IMR-90 (cell line): ENCODE results near the gene RBBP7. TPM values are rescaled to one million over a fixed set of nuclear protein-coding genes. Genes with fewer than 3 reads are reported as not detected.

Experiments
- ATAC-seq: fragments of 200-7000 bp; cut with Tn5 transposase; 2 replicates; pipeline ENCODE4 v1.9.1; 2020; ENCODE audit warnings: low read depth, mild to moderate bottlenecking, moderate library complexity
- BruUV-seq: library from RNA; stranded (reverse); fragments of 400-500 nt; replicated peaks from 2 replicates; lab custom pipeline; 2021; lab: Mats Ljungman, UMichigan
- CTCF ChIA-PET: fragments of 300-600 bp; formaldehyde crosslinking; extraction: SDS; loops from one replicate; lab custom pipeline; 2021; ENCODE audit warnings: antibody characterized with exemption; lab: Yijun Ruan, JAX
- POLR2A ChIA-PET: fragments of 300-600 bp; sonication (Branson Sonifier 250); formaldehyde crosslinking; loops from one replicate; lab custom pipeline; 2022; ENCODE audit warnings: antibody characterized with exemption; ENCODE audit not compliant: unreplicated experiment; lab: Charles Lee
- DNase-seq: peaks from one replicate; pipeline ENCODE4 v3.0.0; 2013
- H2AFZ ChIP-seq: replicated peaks from 2 replicates; pipeline ENCODE3; 2013; ENCODE audit warnings: low read length, mild to moderate bottlenecking; ENCODE audit not compliant: poor library complexity
- H2AK5ac ChIP-seq: 2 replicates; pipeline ENCODE4 v1.6.1; 2013; ENCODE audit warnings: low read depth, low read length, inconsistent platforms
- H2AK9ac ChIP-seq: replicated peaks from 2 replicates; pipeline ENCODE3; 2013; ENCODE audit warnings: mild to moderate bottlenecking, low read depth, low read length, moderate library complexity; ENCODE audit not compliant: poor library complexity
- H2BK120ac ChIP-seq: 2 replicates; pipeline ENCODE4 v1.6.1; 2013; ENCODE audit warnings: low read depth, low read length, inconsistent platforms
- H2BK15ac ChIP-seq: 3 replicates; pipeline ENCODE4 v1.6.1; 2013; ENCODE audit warnings: low read depth, low read length, inconsistent platforms
- H2BK20ac ChIP-seq: 2 replicates; pipeline ENCODE4 v1.6.1; 2013; ENCODE audit warnings: low read depth, mild to moderate bottlenecking, inconsistent platforms, low read length, moderate library complexity
- H2BK5ac ChIP-seq: 2 replicates; pipeline ENCODE4 v1.6.1; 2013; ENCODE audit warnings: mild to moderate bottlenecking, low read depth, low read length, inconsistent platforms; ENCODE audit not compliant: poor library complexity, severe bottlenecking
- H3K14ac ChIP-seq: replicated peaks from 2 replicates; pipeline ENCODE4 v1.6.1; 2013; ENCODE audit warnings: low read depth, low read length, inconsistent platforms
- H3K18ac ChIP-seq: 2 replicates; pipeline ENCODE4 v1.6.1; 2013; ENCODE audit warnings: low read depth, low read length, control low read depth
- H3K23ac ChIP-seq: 2 replicates; pipeline ENCODE4 v1.6.1; 2013; ENCODE audit warnings: low read depth, low read length, inconsistent platforms
- H3K27ac ChIP-seq: 2 replicates; pipeline ENCODE4 v1.5.1; 2013; ENCODE audit warnings: mild to moderate bottlenecking, control low read depth, low read length; ENCODE audit not compliant: insufficient read depth
- H3K27me3 ChIP-seq: 2 replicates; pipeline ENCODE4 v1.6.1; 2013; ENCODE audit warnings: low read length; ENCODE audit not compliant: control insufficient read depth, insufficient read depth
- H3K36me3 ChIP-seq: 2 replicates; pipeline ENCODE4 v1.6.1; 2013; ENCODE audit warnings: low read length, mixed read lengths; ENCODE audit not compliant: control insufficient read depth, insufficient read depth
- H3K4ac ChIP-seq: 2 replicates; pipeline ENCODE4 v1.6.1; 2013; ENCODE audit warnings: low read depth, low read length, inconsistent platforms
- H3K4me1 ChIP-seq: 2 replicates; pipeline ENCODE4 v1.6.1; 2013; ENCODE audit warnings: low read length, mixed read lengths; ENCODE audit not compliant: control insufficient read depth, insufficient read depth
- H3K4me2 ChIP-seq: 2 replicates; pipeline ENCODE4 v1.6.1; 2013; ENCODE audit warnings: low read depth, mild to moderate bottlenecking, control low read depth, low read length, moderate library complexity
- H3K4me3 ChIP-seq: 2 replicates; pipeline ENCODE4 v1.5.1; 2013; ENCODE audit warnings: low read depth, mild to moderate bottlenecking, control low read depth, low read length, moderate library complexity; ENCODE audit not compliant: insufficient read depth
- H3K56ac ChIP-seq: 2 replicates; pipeline ENCODE4 v1.6.1; 2013; ENCODE audit warnings: low read length, inconsistent platforms; ENCODE audit not compliant: insufficient read depth; ENCODE audit errors: extremely low read depth
- H3K79me1 ChIP-seq, 2 experiments: 2 replicates each; pipeline ENCODE4 v1.6.1; 2013; ENCODE audit warnings: low read length in 2 of 2, inconsistent platforms in 1 of 2, low read depth in 1 of 2
- H3K9ac ChIP-seq: 2 replicates; pipeline ENCODE4 v1.6.1; 2013; ENCODE audit warnings: low read depth, low read length, control low read depth
- H3K9me1 ChIP-seq: 2 replicates; pipeline ENCODE4 v1.6.1; 2013; ENCODE audit warnings: low read length, inconsistent platforms; ENCODE audit not compliant: insufficient read depth
- H3K9me3 ChIP-seq: 2 replicates; pipeline ENCODE4 v1.6.1; 2013; ENCODE audit warnings: low read length; ENCODE audit not compliant: control insufficient read depth, insufficient read depth
- H4K20me1 ChIP-seq: 2 replicates; pipeline ENCODE4 v1.6.1; 2013; ENCODE audit warnings: low read length, inconsistent platforms; ENCODE audit not compliant: insufficient read depth
- H4K5ac ChIP-seq: 2 replicates; pipeline ENCODE4 v1.6.1; 2013; ENCODE audit warnings: mild to moderate bottlenecking, low read depth, low read length, control low read depth
- H4K8ac ChIP-seq, 2 experiments: 2 replicates each; pipeline ENCODE4 v1.6.1; 2013; ENCODE audit warnings: low read depth in 2 of 2, low read length in 2 of 2, control low read depth in 1 of 2, inconsistent platforms in 1 of 2
- H4K91ac ChIP-seq: 2 replicates; pipeline ENCODE4 v1.6.1; 2013; ENCODE audit warnings: low read depth, low read length, inconsistent platforms; ENCODE audit not compliant: insufficient read depth
- MAFK ChIP-seq: IDR thresholded peaks from 2 replicates; pipeline ENCODE4 v1.6.1; 2012; ENCODE audit warnings: low read depth, low read length, improper control_type of control experiment
- MAZ ChIP-seq: IDR thresholded peaks from 2 replicates; pipeline ENCODE4 v1.6.1; 2012; ENCODE audit warnings: low read depth, mild to moderate bottlenecking, low read length, improper control_type of control experiment, moderate library complexity, borderline replicate concordance
- POLR2A ChIP-seq: IDR thresholded peaks from 2 replicates; pipeline ENCODE4 v1.6.1; 2012; ENCODE audit warnings: mild to moderate bottlenecking, low read depth, low read length
- WGBS, 2 experiments: methylation state at CpG; one replicate each; pipeline versions ENCODE4 v1.1.5 to v1.1.7; 2013; ENCODE audit warnings: missing lambda C conversion rate in 2 of 2; ENCODE audit not compliant: insufficient read length in 1 of 2; ENCODE audit errors: extremely low coverage in 2 of 2; 5-methylcytosine and 5-hydroxymethylcytosine counted together
- dilution Hi-C: fragments of 300-500 bp; cut with HindIII; formaldehyde crosslinking; loops from one replicate; pipeline ENCODE4 v1.14.3; 2018; ENCODE audit warnings: low sequenced_read_pairs; ENCODE audit not compliant: unreplicated experiment
- in situ Hi-C: fragments of 300-500 bp; cut with MboI; formaldehyde crosslinking; loops from 3 replicates; pipeline ENCODE4 v1.14.3; 2019; ENCODE audit warnings: low sequenced_read_pairs, inconsistent platforms, mixed read lengths
- intact Hi-C: fragments of 100-400 bp; cut with micrococcal nuclease; formaldehyde crosslinking; loops from 2 replicates; pipeline ENCODE4 v1.10.0; 2022
- polyA plus RNA-seq, 3 experiments: library from polyadenylated mRNA; depleted of rRNA; stranded (reverse); fragments of >200 nt; gene quantifications; 2 replicates each; pipeline ENCODE4 v1.2.3, GENCODE V29; 2012; ENCODE audit warnings: low replicate concordance in 1 of 3
- total RNA-seq: library from RNA; depleted of rRNA; stranded (reverse); fragments of >200 nt; gene quantifications from 2 replicates; pipeline ENCODE4 v1.2.3, GENCODE V29; 2012

RBBP7 gene
- total and polyA plus RNA-seq, 2 of the 4 experiments (the other 2 are of a cell fraction) = 147 to 149 TPM

GRCh38 chrX:16916561-16916960, 46.4 kb upstream of the RBBP7 start:
- dilution Hi-C loops = no loop called here
- H3K18ac ChIP-seq = no peak overlapping the region
- intact Hi-C loops = no loop called here
- no peaks in the 10 kb centered on the region for H3K9me3 ChIP-seq
- H3K4me1 ChIP-seq = no peaks in the 10 kb centered on the region
- H2AK9ac ChIP-seq = no peak overlapping the region
- H3K9me1 ChIP-seq = no peaks in the 10 kb centered on the region
- WGBS, 2 experiments = no CpG with 5 or more reads among the region's 5 CpGs
- TF ChIP-seq MAZ (no peak), POLR2A (no peak), MAFK (no peak)
- H2AK5ac ChIP-seq = no peak overlapping the region
- CTCF ChIA-PET = interaction anchor here (0.6 kb wide), 2 partner anchors 50 to 750 kb away, joined by 3 to 5 read pairs; no protein-coding TSS in a partner anchor
- H3K27ac ChIP-seq = no peak overlapping the region
- H3K23ac ChIP-seq = no peak overlapping the region
- H3K36me3 ChIP-seq = no peaks in the 10 kb centered on the region
- in situ Hi-C loops = no loop called here
- H3K4ac ChIP-seq = no peak overlapping the region
- BruUV-seq = no TSS peak
- H3K14ac ChIP-seq = no peak overlapping the region
- no peak overlapping the region for H2BK120ac ChIP-seq
- H4K91ac ChIP-seq = no peak overlapping the region
- no peak overlapping the region for H2BK20ac ChIP-seq
- no peak overlapping the region for H4K5ac ChIP-seq
- no peak for DNase-seq
- H3K4me3 ChIP-seq = no peak overlapping the region
- no peak overlapping the region for H4K8ac ChIP-seq
- no peak overlapping the region for H2AFZ ChIP-seq
- ATAC-seq = no peak
- H4K20me1 ChIP-seq = no peaks in the 10 kb centered on the region
- H3K56ac ChIP-seq = no peak overlapping the region
- H3K9ac ChIP-seq = no peak overlapping the region
- POLR2A ChIA-PET = no interaction called here
- no peak overlapping the region for H2BK5ac ChIP-seq
- no peaks in the 10 kb centered on the region for H3K79me1 ChIP-seq
- H3K4me2 ChIP-seq = no peak overlapping the region
- no peak overlapping the region for H2BK15ac ChIP-seq
- peaks cover 12% of the 10 kb centered on the region for H3K27me3 ChIP-seq
